HEK293 (cell line): ENCODE measurements around the gene TEX30.
A peak's percentile ranks its signal among the peaks of the same experiment; 100 is the strongest.

Source experiments
- BCL11A ChIP-seq: fragments of 450-650 bp; formaldehyde crosslinking; IDR thresholded peaks from 2 replicates; pipeline ENCODE4 v1.5.1; 2016; ENCODE audit warnings: low read depth, missing biosample characterization, missing genetic modification characterization
- BCL11B ChIP-seq: fragments of 450-650 bp; formaldehyde crosslinking; IDR thresholded peaks from 2 replicates; pipeline ENCODE4 v1.5.1; 2016; ENCODE audit warnings: low read depth, missing biosample characterization, missing genetic modification characterization
- PBX3 ChIP-seq: sonication (generic); formaldehyde crosslinking; IDR thresholded peaks from 2 replicates; pipeline ENCODE4 v1.8.1; 2022; ENCODE audit warnings: mild to moderate bottlenecking, moderate library complexity, missing genetic modification reagents
- PRDM1 ChIP-seq: fragments of 450-650 bp; formaldehyde crosslinking; IDR thresholded peaks from 2 replicates; pipeline ENCODE4; 2016; ENCODE audit warnings: missing biosample characterization, missing genetic modification characterization
- WT1 ChIP-seq: fragments of 450-650 bp; formaldehyde crosslinking; IDR thresholded peaks from 2 replicates; pipeline ENCODE4 v1.5.1; 2016; ENCODE audit warnings: missing biosample characterization, missing genetic modification characterization
- ZBTB10 ChIP-seq: fragments of 450-650 bp; formaldehyde crosslinking; IDR thresholded peaks from 2 replicates; pipeline ENCODE4 v1.5.1; 2016; ENCODE audit warnings: missing biosample characterization, missing genetic modification characterization
- ZBTB21 ChIP-seq: fragments of 450-650 bp; formaldehyde crosslinking; IDR thresholded peaks from 2 replicates; pipeline ENCODE4 v1.5.1; 2017; ENCODE audit warnings: missing biosample characterization, missing genetic modification characterization
- ZBTB8A ChIP-seq: fragments of 450-650 bp; formaldehyde crosslinking; IDR thresholded peaks from 2 replicates; pipeline ENCODE4 v1.5.1; 2016; ENCODE audit warnings: missing biosample characterization, missing genetic modification characterization
- ZNF133 ChIP-seq: fragments of 450-650 bp; formaldehyde crosslinking; IDR thresholded peaks from 2 replicates; pipeline ENCODE4 v1.5.1; 2016; ENCODE audit warnings: missing biosample characterization, missing genetic modification characterization
- ZNF157 ChIP-seq: fragments of 450-650 bp; formaldehyde crosslinking; IDR thresholded peaks from 2 replicates; pipeline ENCODE4 v1.5.1; 2016; ENCODE audit warnings: missing biosample characterization, missing genetic modification characterization
- ZNF169 ChIP-seq: fragments of 450-650 bp; formaldehyde crosslinking; IDR thresholded peaks from 2 replicates; pipeline ENCODE4 v1.5.1; 2016; ENCODE audit warnings: missing biosample characterization, missing genetic modification characterization
- ZNF18 ChIP-seq: fragments of 450-650 bp; formaldehyde crosslinking; IDR thresholded peaks from 2 replicates; pipeline ENCODE4 v1.5.1; 2016; ENCODE audit warnings: missing biosample characterization, missing genetic modification characterization
- ZNF221 ChIP-seq: fragments of 450-650 bp; formaldehyde crosslinking; IDR thresholded peaks from 2 replicates; pipeline ENCODE4 v1.5.1; 2017; ENCODE audit warnings: missing biosample characterization, missing genetic modification characterization, borderline replicate concordance
- ZNF23 ChIP-seq: fragments of 450-650 bp; formaldehyde crosslinking; IDR thresholded peaks from 2 replicates; pipeline ENCODE4 v1.5.1; 2016; ENCODE audit warnings: missing biosample characterization, missing genetic modification characterization, borderline replicate concordance
- ZNF24 ChIP-seq: fragments of 450-650 bp; formaldehyde crosslinking; IDR thresholded peaks from 2 replicates; pipeline ENCODE4 v1.5.1; 2016; ENCODE audit warnings: missing biosample characterization, missing genetic modification characterization
- ZNF311 ChIP-seq: fragments of 450-650 bp; formaldehyde crosslinking; IDR thresholded peaks from 2 replicates; pipeline ENCODE4 v1.5.1; 2017; ENCODE audit warnings: missing biosample characterization, missing genetic modification characterization, borderline replicate concordance
- ZNF449 ChIP-seq: fragments of 450-650 bp; formaldehyde crosslinking; IDR thresholded peaks from 2 replicates; pipeline ENCODE4 v1.5.1; 2017; ENCODE audit warnings: missing biosample characterization, mild to moderate bottlenecking, missing genetic modification characterization, moderate library complexity
- ZNF48 ChIP-seq: fragments of 450-650 bp; formaldehyde crosslinking; IDR thresholded peaks from 2 replicates; pipeline ENCODE4 v1.5.1; 2016; ENCODE audit warnings: missing biosample characterization, missing genetic modification characterization
- ZNF488 ChIP-seq: fragments of 450-650 bp; formaldehyde crosslinking; IDR thresholded peaks from 2 replicates; pipeline ENCODE4 v1.5.1; 2016; ENCODE audit warnings: missing biosample characterization, missing genetic modification characterization
- ZNF510 ChIP-seq: fragments of 450-650 bp; formaldehyde crosslinking; IDR thresholded peaks from 2 replicates; pipeline ENCODE4 v1.5.1; 2018; ENCODE audit warnings: mild to moderate bottlenecking, missing genetic modification characterization, missing biosample characterization; ENCODE audit not compliant: insufficient replicate concordance
- ZNF600 ChIP-seq: fragments of 450-650 bp; formaldehyde crosslinking; IDR thresholded peaks from 2 replicates; pipeline ENCODE4 v1.5.1; 2016; ENCODE audit warnings: missing biosample characterization, missing genetic modification characterization
- ZNF610 ChIP-seq: fragments of 450-650 bp; formaldehyde crosslinking; IDR thresholded peaks from 2 replicates; pipeline ENCODE4 v1.5.1; 2016; ENCODE audit warnings: missing biosample characterization, missing genetic modification characterization, borderline replicate concordance
- ZNF623 ChIP-seq: fragments of 450-650 bp; formaldehyde crosslinking; IDR thresholded peaks from 2 replicates; pipeline ENCODE4 v1.5.1; 2016; ENCODE audit warnings: missing biosample characterization, missing genetic modification characterization
- ZNF624 ChIP-seq: fragments of 450-650 bp; formaldehyde crosslinking; IDR thresholded peaks from 2 replicates; pipeline ENCODE4 v1.5.1; 2017; ENCODE audit warnings: missing biosample characterization, missing genetic modification characterization
- ZNF677 ChIP-seq: fragments of 450-650 bp; IDR thresholded peaks from 2 replicates; pipeline ENCODE4 v1.5.0; 2018; ENCODE audit warnings: missing biosample characterization, mild to moderate bottlenecking, missing genetic modification characterization, moderate library complexity
- ZNF707 ChIP-seq: fragments of 450-650 bp; formaldehyde crosslinking; IDR thresholded peaks from 2 replicates; pipeline ENCODE4 v1.5.1; 2016; ENCODE audit warnings: missing biosample characterization, missing genetic modification characterization
- ZNF768 ChIP-seq: fragments of 450-650 bp; formaldehyde crosslinking; IDR thresholded peaks from 2 replicates; pipeline ENCODE4 v1.5.1; 2018; ENCODE audit warnings: missing biosample characterization, mild to moderate bottlenecking, missing genetic modification characterization
- ZNF791 ChIP-seq: fragments of 450-650 bp; formaldehyde crosslinking; IDR thresholded peaks from 2 replicates; pipeline ENCODE4 v1.5.1; 2016; ENCODE audit warnings: missing biosample characterization, missing genetic modification characterization
- ZSCAN18 ChIP-seq: fragments of 450-650 bp; formaldehyde crosslinking; IDR thresholded peaks from 2 replicates; pipeline ENCODE4 v1.5.1; 2016; ENCODE audit warnings: missing biosample characterization, missing genetic modification characterization
- ZSCAN5A ChIP-seq: fragments of 450-650 bp; formaldehyde crosslinking; IDR thresholded peaks from 2 replicates; pipeline ENCODE4 v1.5.1; 2016; ENCODE audit warnings: missing biosample characterization, missing genetic modification characterization

The TEX30 gene

GRCh38 chr13:102798581-102799425 lies 25.2 kb upstream of the TEX30 start, which contains the start of the genes BIVM and POGLUT2 (continued):
- TF ChIP-seq PBX3 (CRISPR knock-in tag) (no peak), ZNF221 (tag by site-specific recombination) (no peak), ZSCAN5A (no peak), ZNF510 (tag by site-specific recombination) (no peak), ZNF623 (tag by site-specific recombination) (no peak), ZNF449 (tag by site-specific recombination) (no peak), ZNF600 (tag by site-specific recombination) (peak; percentile 77), ZNF610 (tag by site-specific recombination) (no peak), BCL11A (tag by site-specific recombination) (no peak), ZNF677 (tag by site-specific recombination) (no peak), ZBTB21 (tag by site-specific recombination) (no peak), ZNF707 (tag by site-specific recombination) (no peak), ZNF23 (tag by site-specific recombination) (no peak), ZNF48 (no peak), ZNF157 (tag by site-specific recombination) (no peak), ZNF624 (tag by site-specific recombination) (no peak), ZSCAN18 (tag by site-specific recombination) (no peak), ZNF488 (tag by site-specific recombination) (no peak), ZNF791 (tag by site-specific recombination) (no peak), ZBTB8A (tag by site-specific recombination) (peak; percentile 61), WT1 (tag by site-specific recombination) (no peak), ZNF18 (no peak), ZNF24 (tag by site-specific recombination) (0 out of 2 replicates have a peak, but pooled peaks have one; percentile 27), ZNF311 (tag by site-specific recombination) (no peak), BCL11B (tag by site-specific recombination) (no peak), PRDM1 (tag by site-specific recombination) (no peak), ZNF768 (tag by site-specific recombination) (no peak), ZNF169 (tag by site-specific recombination) (no peak), ZBTB10 (tag by site-specific recombination) (no peak), ZNF133 (no peak)
